HG03139 (cell line): ENCODE results near the gene TRAPPC10.
"Not testable (repeated sequence)": the region's sequence is repeated elsewhere in the genome, so short reads cannot be mapped to it uniquely, and the experiment has no call there.

ENCODE experiments used
- ATAC-seq: cut with Tn5 transposase; IDR thresholded peaks from one replicate; pipeline ENCODE4 v1.9.1; 2021; ENCODE audit not compliant: unreplicated experiment

Gene TRAPPC10

DNA sequence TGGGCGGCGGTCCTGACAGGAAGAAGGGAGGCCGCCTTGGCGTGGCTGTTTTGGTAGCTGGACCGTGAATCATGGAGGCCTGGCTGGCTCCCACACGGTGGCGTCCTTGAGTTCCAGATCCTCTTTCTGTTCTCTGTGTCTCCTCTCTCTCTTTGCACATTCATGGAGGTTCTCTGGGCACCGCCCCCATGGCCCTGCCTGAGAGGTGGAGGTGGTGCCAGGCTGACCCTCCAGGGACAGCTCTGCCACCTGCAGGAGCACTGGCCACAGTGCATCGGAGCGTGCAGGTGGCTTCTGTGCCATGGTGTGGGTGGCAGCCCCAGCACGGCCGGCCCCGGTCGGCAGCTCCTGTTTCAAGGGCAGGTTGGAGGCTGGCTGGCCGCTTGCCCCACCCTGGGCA is 125.9 kb downstream of the TRAPPC10 start:
- ATAC-seq = not testable (repeated sequence)

DNA sequence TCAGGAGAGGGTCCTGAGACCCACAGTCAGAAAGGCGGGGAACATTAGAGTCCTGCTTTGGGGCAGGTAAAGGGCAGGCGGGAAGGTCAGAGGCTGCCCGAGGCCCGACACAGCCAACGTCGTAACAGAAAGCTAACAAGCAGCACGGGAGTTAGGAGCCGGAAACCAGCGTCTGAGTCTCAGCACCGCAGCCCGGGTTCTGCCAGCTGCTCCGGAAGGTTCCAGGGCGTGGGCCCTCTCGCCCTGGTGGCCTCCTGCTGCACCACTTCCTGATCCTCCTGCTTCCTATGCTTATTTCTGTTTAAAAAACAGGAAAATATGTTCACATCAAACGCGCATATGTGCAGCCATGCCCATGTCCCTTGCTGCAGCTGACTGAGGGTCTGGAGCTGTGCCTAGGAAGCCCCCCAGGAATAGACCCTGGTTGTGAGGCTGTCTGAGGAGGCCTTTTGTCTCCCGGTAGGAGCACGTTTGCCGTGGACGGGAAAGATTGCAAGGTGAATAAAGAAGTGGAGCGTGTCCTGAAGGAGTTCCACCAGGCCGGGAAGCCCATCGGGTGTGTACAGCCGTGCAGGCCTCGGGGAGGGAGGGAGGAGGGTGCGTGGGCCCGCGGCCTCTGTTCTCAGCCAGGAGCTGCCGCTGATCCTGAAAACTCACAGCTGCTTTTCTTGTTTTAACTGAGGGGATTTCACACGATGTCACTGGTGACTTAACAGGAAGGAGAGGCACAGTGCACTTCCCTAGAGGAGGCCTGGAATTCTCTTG is 127.9 kb downstream of the TRAPPC10 start:
- not testable (repeated sequence) for ATAC-seq

DNA sequence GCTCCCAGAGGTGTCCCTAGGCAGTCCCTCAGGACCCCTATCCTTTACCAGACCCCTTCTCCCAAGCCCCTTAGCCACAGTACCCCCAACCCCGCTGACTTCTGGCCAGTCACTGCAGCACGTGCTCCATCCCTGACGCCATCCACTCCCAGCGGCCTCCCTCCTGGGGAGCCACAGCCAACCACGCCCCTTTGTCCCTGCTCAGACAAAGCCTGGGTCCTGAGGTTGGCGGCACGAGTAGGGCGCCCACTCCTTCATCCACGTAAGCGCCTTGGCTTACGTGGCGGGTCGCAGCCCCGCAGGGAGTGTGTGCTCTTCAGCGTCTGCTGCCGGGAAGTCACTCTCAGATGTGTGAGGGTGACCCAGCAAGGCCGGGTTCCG is 128.4 kb downstream of the TRAPPC10 start:
- ATAC-seq = not testable (repeated sequence)

DNA sequence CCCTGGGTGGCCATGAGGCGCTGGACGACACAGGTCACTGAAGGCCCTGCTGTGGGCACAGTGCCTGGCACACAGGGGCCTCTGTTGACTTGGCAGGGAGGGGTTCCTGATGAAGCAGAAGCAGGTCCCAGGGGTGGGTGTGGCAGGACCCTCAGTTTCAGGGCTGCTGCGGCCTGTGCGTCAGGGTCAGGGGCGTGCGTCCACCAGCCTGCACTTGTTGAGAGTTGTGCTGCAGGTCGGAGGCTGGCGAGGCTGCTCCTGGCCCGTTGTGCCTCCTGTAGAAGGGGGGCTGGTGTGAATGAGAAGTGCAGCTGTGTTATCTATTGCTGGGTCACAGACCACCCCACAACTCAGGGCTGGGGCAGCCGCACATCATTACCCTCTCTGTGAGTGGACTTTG is 130.4 kb downstream of the TRAPPC10 start:
- ATAC-seq = not testable (repeated sequence)

DNA sequence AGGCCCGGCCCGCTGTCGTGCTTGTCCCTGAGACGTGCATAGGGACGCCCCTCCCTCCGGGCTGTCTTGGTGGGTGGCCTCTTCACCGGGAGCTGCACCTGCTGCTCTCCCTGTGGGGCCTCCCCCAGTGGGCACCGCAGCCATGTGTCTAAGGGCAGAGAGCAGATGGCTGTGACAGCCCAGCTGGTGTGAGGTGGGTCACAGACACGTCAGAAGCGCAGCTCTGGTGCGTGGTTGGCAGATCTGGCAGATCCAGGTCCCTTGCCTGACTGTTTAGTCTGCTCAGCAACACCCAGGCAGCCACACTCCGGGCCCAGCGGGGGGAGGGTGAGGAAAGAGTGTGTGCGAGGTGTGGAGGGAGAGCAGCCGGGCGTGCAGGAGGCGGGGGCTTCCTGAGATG is 131.3 kb downstream of the TRAPPC10 start:
- not testable (repeated sequence) for ATAC-seq

DNA sequence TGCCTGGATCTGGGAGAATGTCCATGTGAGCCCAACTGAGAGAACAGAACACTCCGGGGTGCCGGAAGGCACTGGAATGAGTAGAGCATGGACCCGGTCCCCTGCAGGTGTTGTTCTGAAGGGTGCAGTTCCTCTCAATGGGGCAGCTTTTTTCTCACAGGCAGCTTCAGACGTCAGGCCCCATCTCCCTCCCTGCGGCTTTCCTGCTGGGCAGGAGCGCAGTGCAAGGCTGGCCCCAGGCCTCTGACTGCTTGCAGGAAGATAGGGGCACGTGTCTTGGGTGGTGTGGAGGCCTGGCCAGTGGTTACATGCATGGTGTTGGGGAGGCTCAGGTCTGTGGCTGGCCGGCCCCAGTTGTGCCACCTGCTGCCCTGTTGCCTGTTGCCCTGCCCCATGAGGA is 131.9 kb downstream of the TRAPPC10 start:
- ATAC-seq = not testable (repeated sequence)

DNA sequence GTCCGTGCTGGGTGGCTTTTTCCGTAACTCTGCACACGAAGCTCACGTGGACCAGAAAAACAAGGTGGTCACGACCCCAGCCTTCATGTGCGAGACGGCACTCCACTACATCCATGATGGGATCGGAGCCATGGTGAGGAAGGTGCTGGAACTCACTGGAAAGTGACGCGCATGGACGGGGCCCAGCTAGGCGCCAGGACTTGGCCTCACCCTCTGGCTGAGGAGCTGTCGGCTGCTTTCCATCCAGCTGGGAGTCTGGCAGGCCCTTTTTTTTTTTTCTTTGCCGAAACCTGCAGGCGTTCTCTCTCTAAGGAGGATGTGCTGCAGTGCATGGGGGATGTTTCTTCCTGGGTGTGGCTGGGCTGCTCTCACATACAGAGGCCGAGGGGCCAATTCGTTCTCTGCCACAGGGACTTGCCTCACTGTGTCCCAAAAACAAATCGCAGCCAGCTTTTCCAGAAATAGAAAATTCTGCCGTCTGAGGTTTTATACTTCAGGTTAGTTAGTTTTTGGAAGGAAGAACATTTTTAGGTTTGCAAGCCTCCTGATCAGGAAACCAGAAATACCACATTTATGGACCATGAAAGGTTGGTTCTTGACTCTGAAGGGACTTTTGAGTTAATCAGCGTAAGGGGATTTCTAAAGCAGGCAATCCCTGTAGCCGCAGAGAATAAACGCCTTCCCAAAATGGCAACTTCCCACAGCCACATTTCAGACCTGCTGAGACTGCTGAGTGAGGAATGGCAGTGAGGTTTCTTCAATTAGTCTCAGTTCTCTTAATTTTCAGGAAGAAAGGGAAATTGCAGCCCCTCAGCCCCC is 132.9 kb downstream of the TRAPPC10 start:
- not testable (repeated sequence) for ATAC-seq

DNA sequence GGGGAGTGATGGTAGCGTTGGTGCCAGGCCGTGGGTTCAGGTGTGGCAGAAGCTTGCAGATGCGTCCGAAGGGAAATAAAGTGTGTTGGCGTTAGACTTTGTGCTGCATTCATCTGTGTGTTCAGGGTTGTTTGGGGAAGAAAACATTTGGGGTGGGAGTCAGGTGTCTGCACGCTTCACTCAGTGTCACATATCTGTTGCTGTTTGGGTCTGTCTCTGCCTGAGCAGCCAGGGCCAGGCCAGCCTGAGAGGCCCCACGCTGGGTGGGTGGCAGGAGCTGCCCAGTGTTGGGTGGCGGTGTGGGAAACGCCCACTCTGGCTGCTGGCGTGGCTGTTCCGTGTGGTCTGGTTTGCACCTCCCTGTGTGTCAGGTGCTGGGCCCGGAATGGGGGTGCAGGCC is 133.5 kb downstream of the TRAPPC10 start:
- not testable (repeated sequence) for ATAC-seq

DNA sequence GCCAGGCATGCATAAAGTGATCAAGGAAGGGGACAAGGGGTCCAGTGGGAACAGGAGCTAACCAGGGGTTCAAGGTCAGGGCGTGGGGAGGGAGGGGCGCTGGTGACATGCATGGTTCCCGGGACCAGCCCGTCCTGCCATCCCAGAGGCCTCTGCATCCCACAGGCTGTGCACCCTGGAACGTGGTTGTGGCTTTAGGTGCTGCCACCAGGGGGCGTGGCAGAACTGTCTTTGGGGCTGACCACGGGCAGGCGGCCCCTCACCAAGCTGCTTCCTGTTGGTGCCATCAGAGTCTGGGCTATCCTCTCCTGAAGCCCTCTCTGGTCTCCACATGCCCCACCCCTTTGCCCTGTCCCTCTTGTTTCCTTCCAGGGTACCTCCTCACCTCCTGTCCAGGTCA is 135.0 kb downstream of the TRAPPC10 start:
- not testable (repeated sequence) for ATAC-seq

DNA sequence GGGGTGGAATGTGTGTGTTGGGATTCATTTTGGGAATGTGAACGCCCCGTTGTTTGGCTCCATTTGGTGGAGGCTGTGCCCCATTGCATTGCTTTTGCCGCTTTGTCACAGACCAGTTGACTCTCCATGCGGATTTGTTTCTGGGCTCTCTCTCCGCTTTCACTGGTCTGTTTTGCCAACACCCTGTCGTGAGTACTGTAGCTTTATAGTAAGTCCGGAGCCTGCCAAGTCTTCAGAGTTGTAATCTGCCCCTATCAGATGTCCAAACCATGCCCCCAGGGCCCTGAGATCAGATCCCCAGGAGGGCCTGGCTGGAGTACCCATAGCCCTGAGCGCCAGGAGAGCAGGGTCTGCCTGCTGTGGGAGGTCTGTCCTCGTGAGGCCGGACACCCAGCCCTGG is 138.1 kb downstream of the TRAPPC10 start:
- not testable (repeated sequence) for ATAC-seq

DNA sequence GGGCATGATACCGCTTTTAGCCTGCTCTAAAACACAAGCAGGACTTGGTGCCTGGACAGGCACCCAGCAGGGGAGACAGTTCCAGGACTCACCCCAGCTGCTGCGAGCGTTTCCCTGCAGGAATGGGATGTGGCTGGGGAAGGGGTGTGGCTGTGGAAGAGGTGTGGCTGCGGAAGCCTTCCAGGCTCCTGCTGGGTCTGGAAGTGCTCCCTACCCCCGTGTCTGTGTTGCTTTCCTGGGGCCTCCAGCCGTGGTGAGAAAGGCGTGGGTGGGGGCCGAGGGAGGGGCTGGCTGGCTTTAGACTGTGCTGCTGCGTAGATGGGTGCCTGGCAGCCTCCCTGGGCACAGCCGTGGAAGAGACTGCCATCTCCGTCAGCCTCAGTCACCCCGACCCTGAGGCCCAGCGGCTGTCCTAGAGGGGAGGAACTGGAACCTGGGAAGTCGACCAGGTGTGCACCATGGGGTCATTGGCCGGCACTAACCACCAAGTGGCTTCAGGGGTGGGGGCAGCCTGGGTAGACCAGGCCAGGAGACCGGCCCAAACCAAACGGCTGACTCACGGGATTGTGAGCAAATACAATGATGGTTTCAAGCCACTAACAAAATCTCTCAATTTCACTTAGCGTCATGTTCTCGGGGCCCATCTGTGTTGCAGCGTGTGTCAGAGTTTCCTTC is 141.2 kb downstream of the TRAPPC10 start:
- not testable (repeated sequence) for ATAC-seq

DNA sequence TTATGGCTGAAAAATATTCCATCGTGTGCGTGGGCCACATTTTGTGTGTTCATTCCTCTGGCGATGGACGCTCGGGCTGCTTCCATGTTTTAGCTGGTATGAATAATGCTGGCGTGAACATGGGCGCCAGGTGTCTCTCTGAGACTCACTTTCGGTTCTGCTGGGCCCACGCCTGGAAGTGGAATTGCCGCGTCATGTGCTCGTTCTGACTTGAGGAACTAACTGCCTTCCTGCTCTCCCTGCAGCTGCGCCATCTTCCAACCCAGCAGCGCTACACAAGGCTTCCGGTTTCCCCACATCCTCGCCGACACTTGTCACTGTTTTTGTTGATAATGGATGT is 141.8 kb downstream of the TRAPPC10 start:
- ATAC-seq = not testable (repeated sequence)

DNA sequence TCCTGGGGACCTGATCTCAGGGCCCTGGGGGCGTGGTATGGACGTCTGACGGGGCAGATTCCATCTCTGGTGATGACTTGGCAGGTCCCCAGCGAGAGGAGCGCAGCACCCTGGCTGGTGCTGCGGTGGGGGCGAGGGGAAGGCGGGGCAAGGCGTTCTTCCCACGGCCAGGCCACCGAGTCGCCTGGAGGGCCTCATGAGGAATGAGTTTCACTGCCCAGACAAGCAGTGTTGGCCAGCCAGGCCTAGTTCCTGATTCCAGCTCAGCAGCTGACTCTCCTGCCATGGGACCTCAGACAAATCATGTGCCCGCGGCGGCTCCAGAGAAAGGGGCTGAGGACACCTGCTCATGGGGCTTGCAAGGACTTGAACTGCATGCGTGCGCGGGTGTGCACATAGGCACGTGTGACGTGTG is 142.7 kb downstream of the TRAPPC10 start:
- not testable (repeated sequence) for ATAC-seq

DNA sequence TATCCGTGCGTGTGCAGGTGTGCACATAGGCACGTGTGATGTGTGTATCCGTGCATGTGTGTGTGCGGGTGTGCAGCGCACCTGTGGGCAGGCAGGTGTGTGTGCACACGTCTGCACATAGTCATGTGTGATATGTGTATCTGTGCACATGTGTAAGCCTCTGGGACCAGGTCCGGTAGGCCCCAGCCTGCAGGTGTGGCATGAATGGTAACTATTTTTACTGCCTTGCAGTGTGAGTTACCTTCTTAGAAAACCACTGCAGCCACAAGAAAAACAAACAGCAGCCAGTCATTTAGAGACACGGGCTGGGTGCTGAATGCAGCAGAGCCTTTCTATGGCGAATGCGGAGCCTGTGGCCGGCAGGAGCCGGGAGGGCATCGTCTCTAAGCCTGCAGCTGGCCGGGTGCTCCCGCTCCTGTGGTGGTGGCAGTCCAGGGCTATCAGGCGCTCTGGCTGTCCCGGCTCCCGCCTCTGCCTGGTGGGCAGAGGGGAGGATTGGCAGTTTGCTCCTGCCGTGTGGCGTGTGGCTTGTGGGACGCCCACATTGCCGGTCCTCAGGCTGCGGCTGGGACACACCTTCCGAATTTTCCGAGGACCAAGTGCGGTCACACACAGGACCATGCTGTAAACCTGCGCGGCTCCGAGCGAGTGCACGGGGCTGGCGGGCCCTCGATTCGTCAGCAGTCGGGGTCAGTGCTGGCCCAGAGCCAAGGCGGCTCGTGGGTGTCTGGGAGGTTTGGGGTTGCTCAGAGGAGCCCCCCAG is 143.3 kb downstream of the TRAPPC10 start:
- ATAC-seq = not testable (repeated sequence)

DNA sequence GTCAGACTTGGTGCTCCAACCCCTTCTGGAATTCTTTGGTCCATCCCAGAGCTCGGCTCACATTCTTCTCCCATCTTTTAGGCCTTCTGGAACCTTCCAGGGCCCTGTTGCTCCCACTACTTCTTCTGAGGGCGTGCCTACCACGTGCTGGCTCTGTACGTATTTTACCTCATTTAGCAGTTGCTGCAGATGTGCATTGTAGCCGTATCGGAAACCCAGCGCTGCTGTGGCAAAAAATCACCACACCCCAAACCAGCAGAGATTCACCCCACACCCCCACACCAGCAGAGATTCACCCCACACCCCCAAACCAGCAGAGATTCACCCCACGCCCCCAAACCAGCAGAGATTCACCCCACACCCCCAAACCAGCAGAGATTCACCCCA is 143.9 kb downstream of the TRAPPC10 start:
- ATAC-seq = not testable (repeated sequence)
